RCC 7860 (cell line): ENCODE results near the gene PTK6.

ENCODE experiments used
- DNase-seq: peaks from one replicate; pipeline ENCODE4 v3.0.0-alpha.2; 2015; ENCODE audit warnings: low spot score
- FAIRE-seq: peaks from 2 replicates; lab custom pipeline; 2012; peaks lifted over from hg19 to GRCh38; lab: Jason Lieb, UNC

Gene PTK6

GRCh38 chr20:63570281-63571086 is 33.3 kb upstream of the PTK6 start:
- no peak for DNase-seq
- no peak for FAIRE-seq

- FAIRE-seq (no peak), DNase-seq (no peak)
Measured at GRCh38 chr20:63568986-63569949, 32.1 kb upstream of the PTK6 start.

GRCh38 chr20:63568170-63568981 is 31.2 kb upstream of the PTK6 start:
- no peak for FAIRE-seq
- no peak for DNase-seq

- DNase-seq (no peak), FAIRE-seq (no peak)
Measured at GRCh38 chr20:63567386-63568169, 30.4 kb upstream of the PTK6 start.

GRCh38 chr20:63567136-63567385 is 29.9 kb upstream of the PTK6 start:
- FAIRE-seq (no peak), DNase-seq (no peak)

- DNase-seq (no peak), FAIRE-seq (no peak)
Measured at GRCh38 chr20:63566395-63567135, 29.4 kb upstream of the PTK6 start.

GRCh38 chr20:63565699-63566335 is 28.6 kb upstream of the PTK6 start:
- FAIRE-seq (no peak), DNase-seq (no peak)

- no peak for FAIRE-seq
- no peak for DNase-seq
Measured at GRCh38 chr20:63565021-63565698, 28.0 kb upstream of the PTK6 start.

GRCh38 chr20:63564036-63564810 is 27.0 kb upstream of the PTK6 start:
- no peak for FAIRE-seq
- DNase-seq, result no peak

- FAIRE-seq (no peak), DNase-seq (no peak)
Measured at GRCh38 chr20:63563225-63563935, 26.2 kb upstream of the PTK6 start.

GRCh38 chr20:63562461-63563224 is 25.5 kb upstream of the PTK6 start:
- DNase-seq (no peak), FAIRE-seq (no peak)

- DNase-seq (no peak), FAIRE-seq (no peak)
Measured at GRCh38 chr20:63561624-63562396, 24.6 kb upstream of the PTK6 start.

- DNase-seq (no peak), FAIRE-seq (no peak)
Measured at GRCh38 chr20:63560856-63561609, 23.9 kb upstream of the PTK6 start.

- no peak for DNase-seq
- no peak for FAIRE-seq
Measured at GRCh38 chr20:63560333-63560805, 23.2 kb upstream of the PTK6 start.
